GM18868 (cell line): ENCODE results near the gene KRTAP2-4.
"Not testable (repeated sequence)": the region's sequence is repeated elsewhere in the genome, so short reads cannot be mapped to it uniquely, and the experiment has no call there.

ENCODE experiments used
- ATAC-seq: cut with Tn5 transposase; IDR thresholded peaks from one replicate; pipeline ENCODE4 v1.9.1; 2021; ENCODE audit warnings: mild to moderate bottlenecking, moderate library complexity; ENCODE audit not compliant: unreplicated experiment

KRTAP2-4 gene

DNA sequence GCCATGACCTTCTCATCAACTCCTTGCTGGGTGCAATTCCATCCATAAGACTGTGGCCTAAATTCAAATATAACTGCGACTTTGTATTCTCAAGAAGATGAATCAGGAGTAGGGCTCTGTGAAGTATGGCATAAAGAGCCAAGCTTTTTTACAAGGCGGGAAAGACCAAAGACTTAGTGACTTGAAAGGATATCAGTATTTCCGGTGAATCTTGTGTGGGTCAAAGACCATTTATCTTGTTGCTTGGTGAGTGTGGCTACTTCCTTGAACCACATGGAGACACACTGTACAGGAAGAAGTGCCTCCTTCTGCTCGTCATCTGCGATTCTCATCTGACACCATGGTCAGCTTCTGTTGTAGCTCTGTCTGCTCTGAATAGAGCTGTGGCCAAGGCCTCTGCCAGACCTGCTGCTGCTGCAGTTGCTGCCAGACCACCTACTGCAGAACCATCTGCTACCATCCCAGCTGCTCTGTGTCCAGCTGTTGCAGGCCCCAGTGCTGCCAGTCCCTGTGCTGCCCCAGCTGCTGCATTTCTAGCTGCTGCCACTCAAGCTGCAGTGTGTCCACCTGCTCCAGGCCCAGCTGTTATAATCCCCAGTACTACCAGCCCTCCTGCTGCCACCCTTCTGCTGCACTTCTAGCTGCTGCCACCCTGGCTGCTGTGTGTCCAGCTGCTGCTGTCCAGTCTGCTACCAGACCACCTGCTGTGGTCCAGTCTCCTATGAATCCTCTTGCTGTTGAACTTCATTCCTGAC is 6.1 kb upstream of the KRTAP2-4 start:
- ATAC-seq, result no peak

DNA sequence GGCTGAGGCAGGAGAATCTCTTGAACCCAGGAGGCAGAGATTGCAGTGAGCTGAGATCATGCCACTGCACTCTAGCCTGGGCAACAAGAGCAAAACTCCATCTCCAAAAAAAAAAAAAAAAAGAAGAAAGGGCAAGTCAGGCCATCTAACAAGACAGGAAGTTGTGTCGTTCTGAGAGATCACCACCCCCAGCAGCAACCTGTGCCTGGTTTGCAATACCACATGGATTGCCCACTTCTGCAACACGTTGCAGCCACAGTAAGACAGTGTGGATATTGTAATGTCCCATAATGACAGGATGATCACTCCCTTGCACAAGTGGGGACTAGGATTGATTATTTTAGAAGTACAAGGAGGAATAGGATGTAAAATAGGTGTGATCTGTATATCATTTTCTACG is 3.4 kb upstream of the KRTAP2-4 start:
- ATAC-seq, result no peak

DNA sequence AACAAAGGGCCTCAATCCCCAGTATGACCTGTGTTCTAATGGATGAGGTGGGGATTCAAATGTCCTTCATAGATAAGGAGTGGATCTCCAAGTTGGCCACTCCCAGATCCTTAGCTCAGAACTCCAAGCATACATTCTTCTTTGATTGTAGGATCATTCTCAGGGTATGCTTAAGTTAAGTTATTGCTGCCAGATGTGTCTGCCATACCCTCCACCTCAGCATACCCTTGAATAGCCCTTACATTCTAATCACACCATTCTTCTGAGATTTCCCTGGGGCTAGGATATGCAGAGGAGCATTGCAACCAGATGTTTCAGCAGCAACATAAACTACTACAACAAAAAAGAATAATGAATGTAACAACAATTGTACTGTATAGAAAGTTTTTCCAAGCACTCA is 1.6 kb upstream of the KRTAP2-4 start:
- no peak for ATAC-seq

DNA sequence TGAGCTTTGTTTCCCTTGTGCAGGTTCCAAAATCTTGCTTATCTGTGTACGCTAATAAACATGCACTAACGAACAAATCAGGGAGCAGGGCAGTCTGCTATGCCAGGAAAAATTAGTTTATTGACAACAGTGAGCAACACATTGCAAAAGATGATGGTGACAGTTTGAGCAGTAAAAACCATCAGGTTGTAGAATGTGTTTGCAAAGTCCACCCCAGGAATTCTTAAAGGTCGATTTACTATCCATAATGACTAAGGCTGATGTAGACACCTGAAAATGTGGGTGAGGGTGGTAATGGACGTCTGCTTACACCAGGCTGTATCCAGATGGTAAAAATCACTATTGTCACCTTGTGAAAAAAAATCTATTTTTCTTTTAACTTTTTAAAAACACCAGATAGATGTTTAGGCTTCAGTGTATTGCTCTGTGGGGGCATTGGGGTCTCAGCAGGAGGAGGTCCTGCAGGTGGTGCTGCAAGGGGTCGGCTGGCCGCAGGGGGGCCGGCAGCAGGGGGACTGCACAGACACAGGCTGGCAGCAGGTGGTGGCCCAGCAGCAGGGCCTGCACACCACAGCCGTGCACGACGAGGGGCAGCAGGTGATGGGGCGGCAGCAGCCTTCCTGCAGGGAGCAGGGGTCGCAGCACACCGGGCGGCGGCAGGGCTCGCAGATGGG is 526 bp downstream of the KRTAP2-4 start:
- not testable (repeated sequence) for ATAC-seq

DNA sequence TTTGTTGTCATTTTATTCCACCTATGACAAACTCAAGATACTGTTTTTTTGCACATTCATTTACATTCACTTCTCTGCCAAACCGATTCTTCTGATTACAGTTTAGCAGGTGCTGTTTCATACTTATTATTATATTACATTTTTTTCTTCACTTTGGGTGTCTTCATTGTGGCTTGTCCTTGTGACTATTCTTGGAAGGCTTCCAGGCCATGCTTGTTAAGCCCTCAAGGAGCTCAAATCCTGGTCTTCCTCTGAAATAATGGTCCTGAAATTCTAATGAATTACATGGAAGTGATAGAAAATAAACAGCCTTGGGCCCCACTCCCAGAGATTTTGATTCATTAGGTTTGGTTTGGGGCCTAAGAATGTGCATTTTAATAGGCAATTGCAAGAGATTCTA is 1.4 kb downstream of the KRTAP2-4 start:
- ATAC-seq, result no peak

DNA sequence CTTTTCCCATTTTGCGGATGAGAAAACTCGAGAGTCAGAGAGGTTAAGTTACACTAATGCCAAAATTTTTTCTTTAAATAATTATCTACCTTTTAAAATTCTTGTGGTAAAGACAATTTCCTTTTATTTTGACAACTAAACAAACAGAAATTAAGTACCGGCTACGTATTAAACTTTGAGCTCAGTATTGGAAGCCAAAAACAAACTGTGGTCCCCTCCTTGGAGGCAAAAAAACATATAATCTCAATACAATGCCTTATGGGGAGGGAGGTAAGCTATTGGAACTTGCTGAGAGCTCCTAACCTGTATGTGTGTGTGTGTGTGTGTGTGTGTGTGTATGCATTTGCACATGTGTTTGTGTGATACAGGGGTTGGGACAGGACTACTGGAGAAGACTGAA is 2.2 kb downstream of the KRTAP2-4 start:
- ATAC-seq, result no peak

DNA sequence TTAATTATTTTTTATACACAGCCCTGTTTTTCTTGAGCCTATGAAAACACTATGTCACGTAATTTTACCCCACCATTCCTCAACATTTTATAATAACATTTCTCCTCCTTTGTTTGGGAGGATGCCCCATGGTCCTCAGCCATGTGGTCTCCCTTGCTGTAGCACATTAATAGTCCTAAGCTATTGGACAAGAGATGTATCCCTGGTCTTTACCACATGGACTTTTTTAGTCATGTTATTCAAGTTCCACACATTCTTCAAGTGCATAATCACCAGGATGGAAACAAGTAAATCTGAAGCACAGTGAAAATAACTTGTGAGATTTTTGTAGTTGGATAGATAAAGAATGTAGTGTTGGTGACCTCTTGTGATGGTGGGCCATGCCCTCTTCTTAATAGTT is 3.7 kb downstream of the KRTAP2-4 start:
- no peak for ATAC-seq

DNA sequence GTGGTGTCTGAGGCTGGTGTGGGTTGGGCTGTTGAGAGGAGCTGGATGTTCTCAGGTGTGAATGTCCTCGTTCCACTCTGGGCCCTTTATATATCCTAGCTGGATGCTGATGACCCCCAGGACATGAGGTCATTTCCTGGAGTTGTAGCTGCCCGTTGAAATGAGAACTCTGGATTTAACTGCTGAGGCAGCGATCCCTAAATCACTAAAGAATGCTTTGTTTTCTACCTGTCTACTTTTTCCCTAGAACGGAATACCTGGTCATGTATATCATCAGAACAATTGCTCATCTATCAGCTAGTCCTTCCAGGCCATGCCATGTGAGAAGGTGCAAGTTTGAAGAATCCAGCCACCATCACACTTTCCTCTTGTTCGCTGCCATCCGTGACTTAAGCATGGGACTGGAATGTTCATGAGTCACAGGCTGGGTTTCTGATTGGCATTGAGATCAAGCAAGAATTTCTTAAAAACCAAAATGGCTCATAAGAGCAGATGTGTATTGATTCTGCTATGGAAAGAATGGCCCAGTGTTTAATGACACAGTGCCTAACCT is 5.6 kb downstream of the KRTAP2-4 start, which contains the start of gene KRTAP2-3:
Gene KRTAP2-3, minus strand, starts transcription at position 63 of the 553 bp plus-strand sequence. CDS start 64 bp downstream, outside the sequence.
- no peak for ATAC-seq

DNA sequence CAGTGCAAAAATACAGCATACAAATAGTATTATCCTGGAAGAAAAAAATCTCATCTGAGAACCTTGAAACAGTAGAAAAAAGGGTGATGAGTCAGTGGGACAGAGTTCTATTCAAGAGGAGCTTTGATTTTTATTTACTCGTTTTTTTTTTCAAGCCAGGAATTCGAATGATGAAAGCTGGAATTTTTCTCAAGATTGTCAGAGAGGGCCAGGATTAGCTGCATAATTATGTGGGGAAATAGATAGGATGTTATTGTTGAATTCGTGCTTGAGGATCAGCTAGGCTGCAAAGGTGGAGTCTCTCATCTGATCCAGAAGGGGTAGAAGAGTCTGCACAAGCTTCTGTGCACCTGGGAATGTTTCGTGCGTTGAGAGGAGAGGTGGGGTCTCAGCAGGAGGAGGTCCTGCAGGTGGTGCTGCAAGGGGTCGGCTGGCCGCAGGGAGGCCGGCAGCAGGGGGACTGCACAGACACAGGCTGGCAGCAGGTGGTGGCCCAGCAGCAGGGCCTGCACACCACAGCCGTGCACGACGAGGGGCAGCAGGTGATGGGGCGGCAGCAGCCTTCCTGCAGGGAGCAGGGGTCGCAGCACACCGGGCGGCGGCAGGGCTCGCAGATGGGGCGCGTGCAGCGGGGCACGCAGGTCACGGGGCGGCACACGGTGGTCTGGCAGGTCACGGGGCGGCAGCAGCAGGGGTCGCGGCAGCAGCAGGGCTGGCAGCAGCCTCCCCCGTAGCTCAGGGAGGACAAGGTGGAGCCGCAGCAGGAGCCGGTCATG is 6.2 kb downstream of the KRTAP2-4 start:
- not testable (repeated sequence) for ATAC-seq

DNA sequence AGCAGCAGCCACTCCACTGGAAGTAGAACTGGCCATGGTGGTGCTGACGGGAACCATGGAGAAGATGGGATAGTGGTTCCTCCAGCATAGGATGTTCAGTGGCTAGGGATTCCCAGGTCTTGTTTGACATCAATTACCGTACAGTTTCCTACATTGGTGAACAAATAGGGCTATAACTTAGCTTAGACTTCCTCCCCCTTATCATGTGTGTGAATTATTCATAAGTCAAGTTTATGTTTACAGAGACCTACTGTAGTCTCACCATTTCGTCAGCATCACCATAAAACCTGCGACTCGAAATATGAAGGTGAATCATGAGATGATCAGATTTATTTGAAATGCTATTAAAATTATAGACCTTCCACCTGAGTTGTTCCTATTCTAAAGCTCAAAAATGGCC is 6.9 kb downstream of the KRTAP2-4 start:
- no peak for ATAC-seq

DNA sequence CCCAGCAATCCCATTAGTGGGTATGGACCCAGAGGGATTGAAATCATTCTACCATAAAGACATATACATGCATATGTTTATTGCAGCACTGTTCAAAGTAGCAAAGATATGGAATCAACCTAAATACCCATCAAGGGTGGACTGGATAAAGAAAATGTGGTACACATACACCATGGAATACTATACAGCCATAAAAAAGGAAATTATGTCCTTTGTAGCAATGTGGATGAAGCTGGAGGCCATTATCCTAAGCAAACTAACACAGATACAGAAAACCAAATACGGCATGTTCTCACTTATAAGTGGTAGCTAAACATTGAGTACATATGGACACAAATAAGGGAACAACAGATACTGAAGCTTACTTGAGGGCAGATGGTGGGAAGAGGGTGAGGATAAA is 8.1 kb downstream of the KRTAP2-4 start:
- ATAC-seq, result no peak

DNA sequence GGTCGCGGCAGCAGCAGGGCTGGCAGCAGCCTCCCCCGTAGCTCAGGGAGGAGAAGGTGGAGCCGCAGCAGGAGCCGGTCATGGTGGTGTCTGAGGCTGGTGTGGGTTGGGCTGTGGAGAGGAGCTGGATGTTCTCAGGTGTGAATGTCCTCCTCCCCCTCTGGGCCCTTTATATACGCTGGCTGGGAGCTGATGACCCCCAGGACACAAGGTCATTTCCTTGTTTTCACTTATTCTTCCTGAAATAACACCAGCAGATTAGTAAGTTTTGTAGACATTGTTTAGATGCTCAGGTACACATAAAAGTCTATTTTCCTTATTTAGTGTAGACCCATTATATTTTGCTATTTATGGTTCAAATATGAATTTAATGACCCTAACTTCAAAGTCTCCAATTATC is 10.5 kb downstream of the KRTAP2-4 start, which contains the start of gene KRTAP2-2:
Gene KRTAP2-2, minus strand, starts transcription at position 101 of the 400 bp plus-strand sequence. Its CDS starts 19 bp downstream, at position 82.
- not testable (repeated sequence) for ATAC-seq

DNA sequence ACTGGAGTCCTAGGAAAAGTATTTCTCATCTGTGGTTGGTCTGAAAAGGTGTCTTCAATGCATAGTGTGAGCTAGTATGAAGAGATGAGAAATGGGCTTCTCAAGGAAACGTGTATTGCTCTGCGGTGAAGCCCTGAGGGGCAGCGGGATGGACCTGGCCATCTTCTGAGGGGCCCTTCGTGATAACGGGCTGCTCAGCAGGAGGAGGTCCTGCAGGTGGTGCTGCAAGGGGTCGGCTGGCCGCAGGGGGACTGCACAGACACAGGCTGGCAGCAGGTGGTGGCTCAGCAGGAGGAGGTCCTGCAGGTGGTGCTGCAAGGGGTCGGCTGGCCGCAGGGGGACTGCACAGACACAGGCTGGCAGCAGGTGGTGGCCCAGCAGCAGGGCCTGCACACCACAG is 11.1 kb downstream of the KRTAP2-4 start:
- ATAC-seq, result not testable (repeated sequence)

DNA sequence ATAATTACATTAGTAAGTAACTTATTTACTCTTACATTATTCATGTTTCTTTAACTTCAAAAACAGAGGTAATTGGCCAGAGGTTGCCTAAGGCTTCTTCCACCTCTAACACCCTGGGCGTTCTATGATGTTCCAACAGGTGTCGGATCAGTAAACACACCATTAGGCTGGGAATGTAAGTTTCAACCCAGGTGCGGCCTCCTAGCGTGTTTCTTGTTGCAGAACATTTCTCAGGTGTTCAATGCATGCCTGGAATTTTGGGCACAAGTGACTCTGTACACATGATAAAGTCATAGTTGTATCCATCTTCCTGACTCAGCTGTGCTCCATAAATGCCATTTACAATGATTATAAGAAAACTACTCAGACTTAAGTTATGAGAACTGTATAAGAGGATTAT is 11.7 kb downstream of the KRTAP2-4 start:
- ATAC-seq, result no peak

DNA sequence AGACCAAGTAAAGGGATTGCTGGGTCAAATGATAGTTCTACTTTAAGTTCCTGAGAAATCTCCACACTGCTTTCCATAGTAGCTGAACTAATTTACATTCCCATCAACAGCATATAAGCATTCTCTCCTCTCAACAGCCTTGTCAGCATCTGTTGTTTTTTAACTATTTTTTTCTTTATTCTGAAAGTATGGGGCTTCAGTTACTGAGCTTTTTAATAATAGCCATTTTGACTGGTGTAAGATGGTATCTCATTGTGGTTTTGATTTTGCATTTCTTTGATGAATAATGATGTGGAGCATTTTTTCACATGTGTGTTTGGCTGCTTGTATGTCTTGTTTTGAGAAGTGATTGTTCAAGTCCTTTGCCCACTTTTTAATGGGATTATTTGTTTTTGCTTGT is 13.1 kb downstream of the KRTAP2-4 start:
- ATAC-seq, result no peak

DNA sequence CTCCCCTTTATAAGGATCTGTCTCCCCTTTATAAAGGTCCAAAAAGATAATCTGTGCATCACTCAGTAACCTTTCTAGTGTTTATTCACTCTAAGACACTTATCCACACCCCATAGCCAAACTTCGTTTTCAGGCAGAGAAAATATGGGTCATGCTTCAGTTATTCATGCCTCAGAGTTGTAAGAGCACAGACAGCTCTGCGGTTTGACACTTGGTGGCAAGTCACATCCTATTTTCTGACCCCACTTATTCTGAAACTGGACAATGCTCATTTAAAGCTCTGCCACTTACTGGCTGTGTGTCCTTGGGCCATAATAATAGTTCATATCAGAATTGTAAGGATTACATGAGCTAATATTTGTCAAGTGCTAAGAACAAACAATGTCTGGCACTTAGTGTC is 16.6 kb downstream of the KRTAP2-4 start:
- ATAC-seq, result no peak

DNA sequence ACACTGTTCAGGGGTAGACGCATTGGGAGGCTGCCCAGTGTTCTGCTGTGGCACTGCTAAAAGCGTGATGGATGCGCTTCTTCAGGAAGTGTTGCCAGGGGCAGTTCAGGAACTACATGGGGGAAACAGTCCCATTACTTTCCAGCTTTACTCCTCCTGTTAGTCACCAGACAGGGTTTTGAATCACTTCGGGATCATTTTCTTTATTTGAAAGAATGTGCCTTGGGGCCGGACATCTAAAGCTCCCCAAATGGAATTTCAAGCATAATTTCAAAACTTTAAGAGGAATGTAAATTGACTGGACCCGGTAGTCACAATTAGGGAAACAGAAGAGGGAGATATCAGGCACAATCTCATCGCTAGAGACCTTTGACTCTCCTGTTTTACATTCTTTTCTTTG is 17.2 kb downstream of the KRTAP2-4 start:
- no peak for ATAC-seq

DNA sequence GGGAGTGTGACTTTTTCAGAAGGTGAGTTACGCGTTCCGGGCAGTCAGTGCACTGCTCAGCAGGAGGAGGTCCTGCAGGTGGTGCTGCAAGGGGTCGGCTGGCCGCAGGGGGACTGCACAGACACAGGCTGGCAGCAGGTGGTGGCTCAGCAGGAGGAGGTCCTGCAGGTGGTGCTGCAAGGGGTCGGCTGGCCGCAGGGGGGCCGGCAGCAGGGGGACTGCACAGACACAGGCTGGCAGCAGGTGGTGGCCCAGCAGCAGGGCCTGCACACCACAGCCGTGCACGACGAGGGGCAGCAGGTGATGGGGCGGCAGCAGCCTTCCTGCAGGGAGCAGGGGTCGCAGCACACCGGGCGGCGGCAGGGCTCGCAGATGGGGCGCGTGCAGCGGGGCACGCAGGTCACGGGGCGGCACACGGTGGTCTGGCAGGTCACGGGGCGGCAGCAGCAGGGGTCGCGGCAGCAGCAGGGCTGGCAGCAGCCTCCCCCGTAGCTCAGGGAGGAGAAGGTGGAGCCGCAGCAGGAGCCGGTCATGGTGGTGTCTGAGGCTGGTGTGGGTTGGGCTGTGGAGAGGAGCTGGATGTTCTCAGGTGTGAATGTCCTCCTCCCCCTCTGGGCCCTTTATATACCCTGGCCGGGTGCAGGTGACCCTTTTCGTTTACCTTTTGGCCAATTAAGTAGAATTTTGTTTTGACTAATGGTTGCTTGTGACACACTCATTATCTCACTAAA is 18.8 kb downstream of the KRTAP2-4 start, which contains the start of gene KRTAP2-1:
Gene KRTAP2-1, minus strand, starts transcription at position 582 of the 731 bp plus-strand sequence. Its CDS starts 49 bp downstream, at position 533.
- ATAC-seq, result not testable (repeated sequence)

DNA sequence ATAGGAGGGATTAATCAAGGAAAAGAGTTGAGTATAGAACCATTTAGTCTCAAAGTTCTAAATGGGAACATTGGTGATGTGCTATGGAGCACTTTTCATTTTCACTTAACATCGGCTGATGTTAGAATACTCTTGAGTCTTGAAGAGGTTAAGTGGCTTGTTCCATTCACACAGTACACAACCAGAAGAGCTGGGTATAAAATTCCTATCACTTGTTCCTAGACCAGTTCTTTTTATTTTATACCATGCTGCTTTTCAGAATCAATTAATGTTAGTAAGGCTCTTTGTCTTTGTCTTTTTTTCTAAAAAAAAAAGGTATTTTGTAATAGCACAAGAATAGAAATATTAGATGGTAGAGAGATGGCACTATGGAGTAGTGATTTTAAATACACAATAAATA is 22.7 kb downstream of the KRTAP2-4 start:
- no peak for ATAC-seq
